LNCAP (cell line): ENCODE data around the gene MAML2.

Experiments
- TF ChIP-seq, protein P1 (sequence below): fragments of 450-650 bp; IDR thresholded peaks from 2 replicates; pipeline ENCODE4 v1.5.1; 2017; ENCODE audit warnings: mild to moderate bottlenecking

MAML2 gene

DNA sequence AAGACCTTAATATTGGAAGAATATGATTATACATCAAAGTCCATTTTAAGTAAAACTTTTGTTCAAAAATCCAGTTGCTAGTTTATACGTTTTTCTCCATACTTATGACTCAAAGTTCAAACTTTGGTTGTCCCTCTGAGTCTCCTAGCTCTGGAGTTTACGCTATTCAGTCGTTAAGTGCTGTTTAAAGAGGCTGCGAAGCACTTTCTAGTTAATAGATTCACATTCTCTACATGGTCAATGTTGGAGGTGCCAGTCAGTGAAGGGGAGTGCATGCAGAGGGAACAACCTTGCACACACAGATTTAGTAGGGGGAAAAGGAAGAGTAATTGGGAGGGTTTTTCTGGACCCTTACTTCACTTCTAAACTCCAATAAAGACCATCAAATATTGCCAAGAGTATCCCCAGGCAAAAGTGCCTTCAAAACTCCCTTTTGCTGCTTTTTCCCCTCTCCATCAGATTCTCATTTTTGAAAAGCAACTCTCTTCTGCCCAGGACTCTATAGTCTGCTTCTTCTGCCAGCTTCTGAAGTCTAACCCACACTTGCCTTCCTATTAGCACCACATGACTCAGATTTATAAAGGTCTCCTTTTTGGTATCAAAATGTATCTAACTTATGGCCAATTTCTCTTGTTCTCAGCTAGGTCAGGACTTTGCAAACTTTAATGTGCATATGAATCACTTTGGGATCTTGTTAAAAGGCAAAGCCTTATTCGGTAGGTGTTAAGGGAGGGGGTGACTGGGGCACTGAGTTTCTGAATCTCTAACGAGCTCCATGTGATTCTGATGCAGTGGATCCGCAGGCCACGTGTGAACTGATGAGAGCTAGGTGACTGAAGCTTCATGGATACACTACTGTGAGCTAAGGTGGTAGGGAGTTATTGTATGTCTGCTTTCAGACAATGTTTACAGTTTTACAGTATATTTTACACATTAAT is 322.9 kb downstream of the MAML2 start:
- TF ChIP-seq, protein P1, sequence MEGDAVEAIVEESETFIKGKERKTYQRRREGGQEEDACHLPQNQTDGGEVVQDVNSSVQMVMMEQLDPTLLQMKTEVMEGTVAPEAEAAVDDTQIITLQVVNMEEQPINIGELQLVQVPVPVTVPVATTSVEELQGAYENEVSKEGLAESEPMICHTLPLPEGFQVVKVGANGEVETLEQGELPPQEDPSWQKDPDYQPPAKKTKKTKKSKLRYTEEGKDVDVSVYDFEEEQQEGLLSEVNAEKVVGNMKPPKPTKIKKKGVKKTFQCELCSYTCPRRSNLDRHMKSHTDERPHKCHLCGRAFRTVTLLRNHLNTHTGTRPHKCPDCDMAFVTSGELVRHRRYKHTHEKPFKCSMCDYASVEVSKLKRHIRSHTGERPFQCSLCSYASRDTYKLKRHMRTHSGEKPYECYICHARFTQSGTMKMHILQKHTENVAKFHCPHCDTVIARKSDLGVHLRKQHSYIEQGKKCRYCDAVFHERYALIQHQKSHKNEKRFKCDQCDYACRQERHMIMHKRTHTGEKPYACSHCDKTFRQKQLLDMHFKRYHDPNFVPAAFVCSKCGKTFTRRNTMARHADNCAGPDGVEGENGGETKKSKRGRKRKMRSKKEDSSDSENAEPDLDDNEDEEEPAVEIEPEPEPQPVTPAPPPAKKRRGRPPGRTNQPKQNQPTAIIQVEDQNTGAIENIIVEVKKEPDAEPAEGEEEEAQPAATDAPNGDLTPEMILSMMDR: no peak

- TF ChIP-seq, protein P1: no peak
Measured at GRCh38 chr11:96019281-96019680, 323.7 kb downstream of the MAML2 start.

GRCh38 chr11:96017856-96018255 is 325.1 kb downstream of the MAML2 start:
- TF ChIP-seq, protein P1: no peak

- TF ChIP-seq, protein P1: no peak
Measured at GRCh38 chr11:96016978-96017502, 326.0 kb downstream of the MAML2 start.

DNA sequence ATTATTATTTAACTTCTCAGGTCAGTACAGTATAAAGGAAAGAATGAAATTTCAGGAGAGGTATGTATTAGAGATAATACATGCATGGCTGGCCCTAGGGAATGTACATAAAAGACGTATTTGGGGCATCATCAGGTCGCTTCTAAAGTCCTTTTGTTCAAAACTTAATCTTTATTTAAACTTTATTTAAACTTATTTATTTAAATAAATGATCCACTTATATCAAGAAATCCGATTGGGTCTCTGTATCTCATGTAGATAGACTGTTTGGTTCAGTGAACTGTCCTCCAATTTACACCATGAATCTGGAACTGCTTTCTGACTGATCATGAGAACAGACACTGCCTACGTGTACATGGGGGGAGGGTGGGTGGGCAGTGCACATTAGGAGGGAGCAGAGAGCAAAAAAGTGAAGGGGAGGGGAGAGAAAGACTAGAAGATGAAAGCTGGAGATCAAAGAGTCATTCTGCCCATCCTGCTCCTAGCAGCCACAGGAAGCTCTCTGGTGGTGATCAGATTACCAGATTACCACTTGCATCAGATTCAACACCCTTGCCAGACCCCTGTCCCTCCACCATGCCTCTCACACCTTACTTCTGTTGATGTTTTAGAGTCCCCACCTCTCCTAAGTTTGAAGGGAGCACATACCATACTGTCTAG is 327.0 kb downstream of the MAML2 start:
- TF ChIP-seq, protein P1: no peak

GRCh38 chr11:96014217-96014616 is 328.8 kb downstream of the MAML2 start:
- TF ChIP-seq, protein P1: no peak

DNA sequence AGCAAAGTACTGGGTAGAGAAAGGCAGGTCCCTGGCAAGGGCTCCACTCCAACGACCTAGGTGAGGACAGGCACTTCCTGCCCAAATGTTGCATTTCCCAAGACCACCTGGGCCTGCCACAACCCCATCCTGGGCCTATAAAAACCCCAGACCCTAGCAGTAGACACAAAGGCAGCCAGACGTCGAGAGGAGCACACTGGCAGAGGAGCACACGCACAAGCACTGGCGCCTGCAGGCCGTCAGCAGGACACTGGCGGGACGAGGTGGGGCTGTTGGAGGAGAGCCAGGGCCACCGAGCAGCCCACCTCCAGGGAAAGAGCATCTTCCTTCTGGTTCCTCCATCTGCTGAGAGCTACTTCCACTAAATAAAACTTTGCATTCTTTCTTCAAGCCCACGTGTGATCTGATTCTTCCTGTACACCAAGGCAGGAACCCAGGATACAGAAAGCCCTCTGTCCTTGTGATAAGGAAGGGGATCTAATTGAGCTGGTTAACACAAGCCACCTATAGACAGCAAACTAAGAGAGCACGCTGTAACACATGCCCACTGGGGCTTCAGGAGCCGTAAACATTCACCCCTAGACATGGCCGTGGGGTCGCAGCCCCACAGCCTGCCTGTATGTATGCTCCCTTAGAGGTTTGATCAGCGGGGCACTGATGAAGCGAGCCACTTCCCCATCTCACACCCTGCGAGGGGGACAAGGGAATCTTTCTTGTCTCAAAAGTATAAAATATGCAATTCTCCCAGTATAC is 329.4 kb downstream of the MAML2 start:
- TF ChIP-seq, protein P1: no peak
